Fibroblast of lung (primary cell): ENCODE measurements around the gene ERCC6L2.

ENCODE experiments used
- EZH2 ChIP-seq: IDR thresholded peaks from 2 replicates; pipeline ENCODE4 v1.5.1; 2012; ENCODE audit warnings: low read length, control low read depth, mild to moderate bottlenecking; ENCODE audit errors: missing control alignments
- TF ChIP-seq, protein P1 (sequence below), 2 donors: IDR thresholded peaks in 1 of 2; conservative IDR thresholded peaks in 1 of 2; 1 replicate in 1 of 2; 2 replicates in 1 of 2; pipeline ENCODE4 v1.5.1; 2011 to 2012; ENCODE audit warnings: low read length in 2 of 2, control low read depth in 1 of 2, inconsistent platforms in 1 of 2, low read depth in 1 of 2, mild to moderate bottlenecking in 1 of 2

DNA sequence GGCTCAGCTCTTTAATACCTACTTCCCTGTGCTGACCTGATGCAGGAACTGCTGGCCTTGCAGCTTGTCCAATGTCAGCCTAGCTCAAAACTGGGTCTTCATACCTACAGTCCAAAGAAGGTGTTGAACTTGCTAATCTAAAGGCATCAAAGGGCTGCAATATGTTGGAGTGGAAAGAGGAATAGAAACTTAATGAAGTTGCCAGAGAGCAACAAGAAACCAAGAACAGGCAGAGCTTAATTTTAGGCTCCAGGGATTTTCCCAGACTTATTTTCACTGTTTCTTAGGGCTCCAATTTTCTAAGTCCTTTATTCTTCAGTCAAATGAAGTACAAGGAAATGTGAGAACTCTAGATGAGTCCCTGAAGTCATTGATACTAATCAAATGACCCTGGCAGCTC is 17.6 kb upstream of the ERCC6L2 start:
- TF ChIP-seq, protein P1, sequence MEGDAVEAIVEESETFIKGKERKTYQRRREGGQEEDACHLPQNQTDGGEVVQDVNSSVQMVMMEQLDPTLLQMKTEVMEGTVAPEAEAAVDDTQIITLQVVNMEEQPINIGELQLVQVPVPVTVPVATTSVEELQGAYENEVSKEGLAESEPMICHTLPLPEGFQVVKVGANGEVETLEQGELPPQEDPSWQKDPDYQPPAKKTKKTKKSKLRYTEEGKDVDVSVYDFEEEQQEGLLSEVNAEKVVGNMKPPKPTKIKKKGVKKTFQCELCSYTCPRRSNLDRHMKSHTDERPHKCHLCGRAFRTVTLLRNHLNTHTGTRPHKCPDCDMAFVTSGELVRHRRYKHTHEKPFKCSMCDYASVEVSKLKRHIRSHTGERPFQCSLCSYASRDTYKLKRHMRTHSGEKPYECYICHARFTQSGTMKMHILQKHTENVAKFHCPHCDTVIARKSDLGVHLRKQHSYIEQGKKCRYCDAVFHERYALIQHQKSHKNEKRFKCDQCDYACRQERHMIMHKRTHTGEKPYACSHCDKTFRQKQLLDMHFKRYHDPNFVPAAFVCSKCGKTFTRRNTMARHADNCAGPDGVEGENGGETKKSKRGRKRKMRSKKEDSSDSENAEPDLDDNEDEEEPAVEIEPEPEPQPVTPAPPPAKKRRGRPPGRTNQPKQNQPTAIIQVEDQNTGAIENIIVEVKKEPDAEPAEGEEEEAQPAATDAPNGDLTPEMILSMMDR (conservative IDR thresholded peaks at IDR 0.05 in 1 of 2, IDR thresholded peaks at IDR 0.05 in 1 of 2; ENCODE audit: low read depth in 1 of 2, low read length in 2 of 2), result no peak
- TF ChIP-seq EZH2, result no peak
